SK-N-MC (cell line): ENCODE results near the gene FNDC8.

Source experiments
- EZH2 ChIP-seq: fragments of 200-600 bp; sonication (generic); IDR thresholded peaks from one replicate; pipeline ENCODE4 v1.6.1; 2017; ENCODE audit warnings: antibody characterized with exemption
- POLR2AphosphoS5 ChIP-seq: IDR thresholded peaks from 2 replicates; pipeline ENCODE4 v1.6.1; 2012; ENCODE audit warnings: mild to moderate bottlenecking, low read depth, low read length, borderline replicate concordance

- TF ChIP-seq POLR2AphosphoS5: no peak
- TF ChIP-seq EZH2: no peak
These were observed 23.4 kb downstream of the FNDC8 start for GRCh38 chr17:35144840-35145239.
